ENCODE measurements around the gene ROR2.

The ROR2 gene

GRCh38 chr9:91682806-91683205 is 267.2 kb downstream of the ROR2 start:
- no peak for TF ChIP-seq CREB1 (IDR thresholded peaks at IDR 0.05; ENCODE audit: low read depth)
- no peak for TF ChIP-seq TAF1 (IDR thresholded peaks at IDR 0.05; ENCODE audit: low read depth)
- no peak for TF ChIP-seq REST (IDR thresholded peaks at IDR 0.05; ENCODE audit: low read depth)
- no peak for TF ChIP-seq RAD21 (IDR thresholded peaks at IDR 0.05; ENCODE audit: low read depth)
- TF ChIP-seq EP300 (IDR thresholded peaks at IDR 0.05; ENCODE audit: borderline replicate concordance) = no peak
- no peak for TF ChIP-seq YY1 (IDR thresholded peaks at IDR 0.05; ENCODE audit: low read depth)
- TF ChIP-seq EGR1 (IDR thresholded peaks at IDR 0.05) = no peak
- no peak for TF ChIP-seq CEBPB (IDR thresholded peaks at IDR 0.05)
- TF ChIP-seq, protein P1, sequence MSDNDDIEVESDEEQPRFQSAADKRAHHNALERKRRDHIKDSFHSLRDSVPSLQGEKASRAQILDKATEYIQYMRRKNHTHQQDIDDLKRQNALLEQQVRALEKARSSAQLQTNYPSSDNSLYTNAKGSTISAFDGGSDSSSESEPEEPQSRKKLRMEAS (IDR thresholded peaks at IDR 0.05) = no peak
- TF ChIP-seq TCF12 (IDR thresholded peaks at IDR 0.05; ENCODE audit: low read depth) = no peak
- no peak for TF ChIP-seq NFIC (IDR thresholded peaks at IDR 0.05)
- no peak for TF ChIP-seq ZBTB7A (IDR thresholded peaks at IDR 0.05; ENCODE audit: low read depth)
- no peak for TF ChIP-seq TEAD4 (IDR thresholded peaks at IDR 0.05)
- TF ChIP-seq, protein P2, sequence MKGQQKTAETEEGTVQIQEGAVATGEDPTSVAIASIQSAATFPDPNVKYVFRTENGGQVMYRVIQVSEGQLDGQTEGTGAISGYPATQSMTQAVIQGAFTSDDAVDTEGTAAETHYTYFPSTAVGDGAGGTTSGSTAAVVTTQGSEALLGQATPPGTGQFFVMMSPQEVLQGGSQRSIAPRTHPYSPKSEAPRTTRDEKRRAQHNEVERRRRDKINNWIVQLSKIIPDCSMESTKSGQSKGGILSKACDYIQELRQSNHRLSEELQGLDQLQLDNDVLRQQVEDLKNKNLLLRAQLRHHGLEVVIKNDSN (IDR thresholded peaks at IDR 0.05) = no peak
- TF ChIP-seq FOXM1 (IDR thresholded peaks at IDR 0.05; ENCODE audit: borderline replicate concordance, low read depth) = no peak

DNA sequence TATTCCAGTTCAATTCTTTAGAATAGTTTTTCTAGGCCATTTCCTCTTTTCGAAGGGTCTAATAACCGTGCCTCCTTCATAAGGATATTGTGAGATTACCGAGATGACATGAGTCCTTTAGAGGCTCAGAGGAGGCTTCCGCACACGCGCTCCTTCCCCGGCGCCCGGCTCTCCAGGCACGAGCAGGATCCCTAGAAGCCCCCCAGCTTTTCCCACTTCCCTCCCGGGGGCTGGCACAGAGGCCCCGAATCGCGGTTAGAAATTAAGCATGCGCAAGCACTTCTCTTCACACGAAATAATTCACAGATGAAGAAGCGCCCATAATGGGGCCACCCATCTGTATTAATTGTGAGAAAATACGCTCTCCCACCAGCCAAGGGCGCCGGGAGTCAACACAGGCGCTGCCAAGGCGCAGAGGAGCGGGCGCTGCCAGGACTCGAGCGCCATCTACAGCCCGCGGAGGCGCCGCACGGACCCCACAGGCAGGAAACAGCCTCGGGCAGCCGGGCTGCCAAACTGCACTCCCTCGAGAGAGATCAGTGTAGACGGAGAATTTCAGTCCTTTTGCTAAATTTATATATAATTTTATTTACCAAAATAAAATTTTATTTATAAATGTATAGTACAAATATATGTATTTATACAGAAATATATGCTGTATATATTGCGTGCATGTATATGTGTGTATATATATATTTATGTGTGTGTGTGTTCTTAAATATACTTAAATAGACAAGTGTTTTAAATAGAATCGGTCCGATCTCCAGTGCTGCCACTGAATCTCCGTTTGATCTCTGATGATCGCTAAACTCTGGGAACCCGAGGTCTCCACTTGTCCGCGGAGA is 268.3 kb downstream of the ROR2 start:
- TF ChIP-seq EGR1 (IDR thresholded peaks at IDR 0.05) (no peak), ZBTB7A (IDR thresholded peaks at IDR 0.05; ENCODE audit: low read depth) (no peak), TCF12 (IDR thresholded peaks at IDR 0.05; ENCODE audit: low read depth) (no peak), FOXM1 (IDR thresholded peaks at IDR 0.05; ENCODE audit: borderline replicate concordance, low read depth) (no peak), RAD21 (IDR thresholded peaks at IDR 0.05; ENCODE audit: low read depth) (peak; percentile 80)

DNA sequence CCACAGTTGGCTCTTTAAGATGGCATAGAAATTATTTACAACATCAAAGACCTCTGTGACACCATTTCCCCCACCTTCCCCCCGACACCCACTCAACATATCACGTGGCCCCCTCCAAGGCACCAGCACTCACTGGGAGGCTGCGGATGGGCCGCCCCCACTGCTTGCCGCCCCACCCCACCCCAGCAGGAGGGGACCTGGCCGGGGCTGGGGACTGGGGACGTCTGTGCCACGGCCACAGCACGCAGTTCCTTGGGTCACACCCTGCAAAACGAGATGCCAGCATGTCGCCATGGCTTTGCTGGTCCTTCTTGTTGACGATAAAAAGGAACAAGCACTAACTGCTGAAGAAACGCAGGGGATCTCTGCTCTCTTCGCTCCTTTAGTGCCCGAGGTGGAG is 269.0 kb downstream of the ROR2 start:
- TF ChIP-seq TCF12 (IDR thresholded peaks at IDR 0.05; ENCODE audit: low read depth) = no peak
- TF ChIP-seq, protein P2 (IDR thresholded peaks at IDR 0.05) = no peak
- TF ChIP-seq EP300 (IDR thresholded peaks at IDR 0.05; ENCODE audit: borderline replicate concordance) = no peak
- no peak for TF ChIP-seq RAD21 (IDR thresholded peaks at IDR 0.05; ENCODE audit: low read depth)
- TF ChIP-seq TAF1 (IDR thresholded peaks at IDR 0.05; ENCODE audit: low read depth) = no peak

- TF ChIP-seq TCF12 (IDR thresholded peaks at IDR 0.05; ENCODE audit: low read depth) = no peak
- no peak for TF ChIP-seq ZBTB7A (IDR thresholded peaks at IDR 0.05; ENCODE audit: low read depth)
- TF ChIP-seq FOXM1 (IDR thresholded peaks at IDR 0.05; ENCODE audit: borderline replicate concordance, low read depth) = no peak
- no peak for TF ChIP-seq REST (IDR thresholded peaks at IDR 0.05; ENCODE audit: low read depth)
- TF ChIP-seq CREB1 (IDR thresholded peaks at IDR 0.05; ENCODE audit: low read depth) = no peak
- no peak for TF ChIP-seq RAD21 (IDR thresholded peaks at IDR 0.05; ENCODE audit: low read depth)
- TF ChIP-seq, protein P1 (IDR thresholded peaks at IDR 0.05) = no peak
- no peak for TF ChIP-seq EP300 (IDR thresholded peaks at IDR 0.05; ENCODE audit: borderline replicate concordance)
- no peak for TF ChIP-seq YY1 (IDR thresholded peaks at IDR 0.05; ENCODE audit: low read depth)
- TF ChIP-seq TEAD4 (IDR thresholded peaks at IDR 0.05) = no peak
- TF ChIP-seq TAF1 (IDR thresholded peaks at IDR 0.05; ENCODE audit: low read depth) = no peak
- TF ChIP-seq, protein P2 (IDR thresholded peaks at IDR 0.05) = no peak
These were observed 269.9 kb downstream of the ROR2 start for GRCh38 chr9:91680106-91680505.

GRCh38 chr9:91678807-91679580 is 271.0 kb downstream of the ROR2 start:
- no peak for TF ChIP-seq ZBTB7A (IDR thresholded peaks at IDR 0.05; ENCODE audit: low read depth)
- no peak for TF ChIP-seq EP300 (IDR thresholded peaks at IDR 0.05; ENCODE audit: borderline replicate concordance)
- no peak for TF ChIP-seq NFIC (IDR thresholded peaks at IDR 0.05)
- TF ChIP-seq RAD21 (IDR thresholded peaks at IDR 0.05; ENCODE audit: low read depth) = no peak
- TF ChIP-seq, protein P2 (IDR thresholded peaks at IDR 0.05) = no peak
- TF ChIP-seq EGR1 (IDR thresholded peaks at IDR 0.05) = no peak
- no peak for TF ChIP-seq YY1 (IDR thresholded peaks at IDR 0.05; ENCODE audit: low read depth)
- no peak for TF ChIP-seq FOXM1 (IDR thresholded peaks at IDR 0.05; ENCODE audit: borderline replicate concordance, low read depth)
- no peak for TF ChIP-seq CREB1 (IDR thresholded peaks at IDR 0.05; ENCODE audit: low read depth)
- no peak for TF ChIP-seq CEBPB (IDR thresholded peaks at IDR 0.05)

Measured in Ishikawa (cell line).